Gastrocnemius medialis (tissue), 4 donors: Measurements from ENCODE around the gene WDR49. TPM values are rescaled to one million over a fixed set of nuclear protein-coding genes. Genes with fewer than 3 reads are reported as not detected.

Experiments used
- ATAC-seq, 2 donors: fragments of 150-250 bp; one replicate each; pipeline ENCODE4 v1.9.1; 2016
- DNase-seq, 2 donors: peaks; one replicate each; pipeline ENCODE4 v3.0.0-alpha.2; 2019
- H3K27ac ChIP-seq, 4 donors: fragments of 200-600 bp; sonication (generic); 1 replicate in 1 of 4; 2 replicates in 3 of 4; pipeline ENCODE4 v1.5.1; 2016 to 2018; ENCODE audit warnings: mild to moderate bottlenecking in 2 of 4, moderate library complexity in 1 of 4
- H3K27me3 ChIP-seq, 3 donors: fragments of 200-600 bp; sonication (generic) in 2 of 3; 1 replicate in 1 of 3; 2 replicates in 2 of 3; pipeline versions ENCODE4 v1.5.1 to v1.6.0; 2016 to 2019; ENCODE audit warnings: mild to moderate bottlenecking in 1 of 3, moderate library complexity in 1 of 3
- H3K36me3 ChIP-seq, 2 donors: fragments of 200-600 bp; sonication (generic) in 1 of 2; one replicate each; pipeline ENCODE4 v1.5.1; 2017 to 2018
- H3K4me1 ChIP-seq, 2 donors: fragments of 200-600 bp; sonication (generic) in 1 of 2; one replicate each; pipeline ENCODE4 v1.5.1; 2016 to 2017; ENCODE audit warnings: mild to moderate bottlenecking in 2 of 2
- H3K4me3 ChIP-seq, 4 donors: fragments of 200-600 bp; sonication (generic) in 3 of 4; 1 replicate in 1 of 4; 2 replicates in 3 of 4; pipeline ENCODE4 v1.5.1; 2016 to 2019; ENCODE audit warnings: mild to moderate bottlenecking in 2 of 4
- H3K9me3 ChIP-seq, 3 donors: fragments of 200-600 bp; sonication (generic) in 2 of 3; 1 replicate in 1 of 3; 2 replicates in 2 of 3; pipeline ENCODE4 v1.5.1; 2016 to 2019
- CTCF ChIP-seq, 5 experiments: fragments of 450-650 bp in 3 of 5; fragments of 200-600 bp in 2 of 5; sonication (generic) in 2 of 5; IDR thresholded peaks in 4 of 5; conservative IDR thresholded peaks in 1 of 5; 1 replicate in 4 of 5; 2 replicates in 1 of 5; pipeline ENCODE4 v1.5.1; 2016 to 2019; ENCODE audit warnings: antibody characterized with exemption in 5 of 5, mild to moderate bottlenecking in 3 of 5, moderate library complexity in 3 of 5
- POLR2A ChIP-seq, 2 donors: fragments of 450-650 bp; IDR thresholded peaks; one replicate each; pipeline ENCODE4 v1.6.1; 2017; ENCODE audit warnings: antibody characterized with exemption in 2 of 2, mild to moderate bottlenecking in 2 of 2, moderate library complexity in 2 of 2
- in situ Hi-C, 4 donors: fragments of 200-750 bp; cut with MboI; loops; one replicate each; pipeline versions ENCODE4 v1.15.0 to v1.8.0; 2017; ENCODE audit warnings: low sequenced_read_pairs in 4 of 4
- intact Hi-C: fragments of 100-400 bp; cut with DNase I; formaldehyde crosslinking; loops from one replicate; pipeline ENCODE4 v1.15.1; 2023; ENCODE audit warnings: low total_unique reads
- total RNA-seq, 4 donors: library from RNA; depleted of rRNA; stranded (reverse); fragments of >200 nt; gene quantifications; one replicate each; pipeline versions ENCODE4 v1.1.0 to v1.2.3, GENCODE V29; 2016

The WDR49 gene
- total RNA-seq, 4 donors from 2014 or later = 0.29 to 1.2 (median 0.68) TPM

- no peaks in the 10 kb centered on the region for H3K36me3 ChIP-seq
- H3K9me3 ChIP-seq = no peaks in the 10 kb centered on the region
- TF ChIP-seq POLR2A (IDR thresholded peaks at IDR 0.05) = no peak
- no peak for TF ChIP-seq CTCF (IDR thresholded peaks at IDR 0.05 in 4 of 5, conservative IDR thresholded peaks at IDR 0.05 in 1 of 5)
- H3K27ac ChIP-seq = no peak overlapping the region
- H3K27me3 ChIP-seq = no peaks in the 10 kb centered on the region
- intact Hi-C loops (no loop called here), in situ Hi-C loops (no loop called here)
- no peaks in the 10 kb centered on the region for H3K4me1 ChIP-seq
- DNase-seq (no peak), ATAC-seq (no peak)
- no peak overlapping the region for H3K4me3 ChIP-seq
Measured at GRCh38 chr3:167469381-167469780, 184.4 kb downstream of the WDR49 start.

GRCh38 chr3:167467848-167468611 lies 185.7 kb downstream of the WDR49 start:
- no peak overlapping the region for H3K4me3 ChIP-seq
- no peaks in the 10 kb centered on the region for H3K9me3 ChIP-seq
- DNase-seq (no peak), ATAC-seq (no peak)
- no peaks in the 10 kb centered on the region for H3K4me1 ChIP-seq
- H3K36me3 ChIP-seq = no peaks in the 10 kb centered on the region
- H3K27ac ChIP-seq = no peak overlapping the region
- in situ Hi-C loops (no loop called here), intact Hi-C loops (no loop called here)
- no peaks in the 10 kb centered on the region for H3K27me3 ChIP-seq
- TF ChIP-seq CTCF (IDR thresholded peaks at IDR 0.05 in 4 of 5, conservative IDR thresholded peaks at IDR 0.05 in 1 of 5) = no peak
- no peak for TF ChIP-seq POLR2A (IDR thresholded peaks at IDR 0.05)

- DNase-seq (no peak), ATAC-seq (no peak)
- no peaks in the 10 kb centered on the region for H3K4me1 ChIP-seq
- no peak for TF ChIP-seq POLR2A (IDR thresholded peaks at IDR 0.05)
- no peak for TF ChIP-seq CTCF (IDR thresholded peaks at IDR 0.05 in 4 of 5, conservative IDR thresholded peaks at IDR 0.05 in 1 of 5)
- no peak overlapping the region for H3K27ac ChIP-seq
- H3K27me3 ChIP-seq = no peaks in the 10 kb centered on the region
- H3K4me3 ChIP-seq = no peak overlapping the region
- in situ Hi-C loops = no loop called here
- intact Hi-C loops = no loop called here
- H3K9me3 ChIP-seq = no peaks in the 10 kb centered on the region
- H3K36me3 ChIP-seq = no peaks in the 10 kb centered on the region
Measured at GRCh38 chr3:167466966-167467365, 186.8 kb downstream of the WDR49 start.

- DNase-seq (no peak), ATAC-seq (no peak)
- no peak for TF ChIP-seq POLR2A (IDR thresholded peaks at IDR 0.05)
- no peak for TF ChIP-seq CTCF (IDR thresholded peaks at IDR 0.05 in 4 of 5, conservative IDR thresholded peaks at IDR 0.05 in 1 of 5)
- intact Hi-C loops = no loop called here
- no peaks in the 10 kb centered on the region for H3K27me3 ChIP-seq
- peaks cover 0 to 4% of the 10 kb centered on the region in 2 donors for H3K4me1 ChIP-seq
- H3K27ac ChIP-seq = no peak overlapping the region
- H3K9me3 ChIP-seq = no peaks in the 10 kb centered on the region
- no peaks in the 10 kb centered on the region for H3K36me3 ChIP-seq
- in situ Hi-C loops = no loop called here
- H3K4me3 ChIP-seq = no peak overlapping the region
Measured at GRCh38 chr3:167456157-167456799, 197.5 kb downstream of the WDR49 start.
